Colonic mucosa (tissue), 4 donors: ENCODE results near the gene COG6. TPM values are rescaled to one million over a fixed set of nuclear protein-coding genes. Genes with fewer than 3 reads are reported as not detected.

ENCODE experiments used
- DNase-seq: peaks from one replicate; pipeline ENCODE4 v3.0.0-alpha.2; 2020
- H3K27ac ChIP-seq: fragments of 200-600 bp; one replicate; pipeline ENCODE4 v1.8.0; 2021
- H3K27me3 ChIP-seq: fragments of 200-600 bp; one replicate; pipeline ENCODE4 v1.8.0; 2021
- H3K36me3 ChIP-seq: fragments of 200-600 bp; one replicate; pipeline ENCODE4 v1.8.0; 2021
- H3K4me1 ChIP-seq: fragments of 200-600 bp; one replicate; pipeline ENCODE4 v1.8.0; 2021; ENCODE audit warnings: mild to moderate bottlenecking
- H3K4me3 ChIP-seq: fragments of 200-600 bp; one replicate; pipeline ENCODE4 v1.8.0; 2021
- H3K9ac ChIP-seq, 2 donors: one replicate each; pipeline ENCODE4 v1.7.0; 2013; ENCODE audit warnings: control low read depth in 2 of 2, low read depth in 2 of 2, low read length in 2 of 2
- H3K9me3 ChIP-seq: fragments of 200-600 bp; one replicate; pipeline ENCODE4 v1.8.0; 2021
- CTCF ChIP-seq: fragments of 200-600 bp; IDR thresholded peaks from one replicate; pipeline ENCODE4 v1.8.0; 2022; ENCODE audit warnings: antibody characterized with exemption, mild to moderate bottlenecking
- intact Hi-C: fragments of 100-400 bp; cut with DNase I; formaldehyde crosslinking; loops from one replicate; pipeline ENCODE4 v1.14.1; 2022
- total RNA-seq, 2 donors: library from RNA; stranded (reverse); fragmentation: NEBNext Ultra II Directional in 1 of 2; extraction: Animal tissue kit (Norgen Biotek cat#: 25700) in 1 of 2; gene quantifications; one replicate each; pipeline ENCODE4 v1.2.1, GENCODE V29; 2021
- donor health status: healthy.
- donor health status: DM: no; HTN: no; CAD: no.
- donor health status: DM: no; HTN: no; CAD: no.

Gene COG6
- total RNA-seq, 2 donors from 2014 or later: 31.9 to 37.0 TPM

GRCh38 chr13:39682310-39682709 is 26.8 kb downstream of the COG6 start:
- no peaks in the 10 kb centered on the region for H3K4me1 ChIP-seq
- H3K27me3 ChIP-seq: no peaks in the 10 kb centered on the region
- intact Hi-C loops: loop anchor here (10.0 kb wide), 2 partner anchors 1002 to 1092 kb away; partner anchors contain the start of gene MRPS31
- no peak overlapping the region for H3K4me3 ChIP-seq
- TF ChIP-seq CTCF: no peak
- no peak for DNase-seq
- H3K9ac ChIP-seq: no peak overlapping the region
- no peaks in the 10 kb centered on the region for H3K9me3 ChIP-seq
- peaks cover 5% of the 10 kb centered on the region for H3K36me3 ChIP-seq
- no peak overlapping the region for H3K27ac ChIP-seq

- TF ChIP-seq CTCF: no peak
- Histone ChIP-seq H3K27ac (no peak overlapping the region), H3K27me3 (no peaks in the 10 kb centered on the region), H3K4me3 (no peak overlapping the region), H3K9me3 (no peaks in the 10 kb centered on the region), H3K9ac (no peak overlapping the region), H3K4me1 (no peaks in the 10 kb centered on the region), H3K36me3 (peaks cover 5% of the 10 kb centered on the region)
- intact Hi-C loops: loop anchor here (10.0 kb wide), 2 partner anchors 1002 to 1092 kb away; partner anchors contain the start of gene MRPS31
- DNase-seq: no peak
Observed at GRCh38 chr13:39682788-39683187, 27.3 kb downstream of the COG6 start.

GRCh38 chr13:39684531-39685137 is 29.2 kb downstream of the COG6 start:
- H3K36me3 ChIP-seq: peaks cover 5% of the 10 kb centered on the region
- intact Hi-C loops: loop anchor here (10.0 kb wide), 2 partner anchors 1000 to 1090 kb away; partner anchors contain the start of gene MRPS31
- H3K4me3 ChIP-seq: no peak overlapping the region
- H3K9ac ChIP-seq: no peak overlapping the region
- no peak for TF ChIP-seq CTCF
- no peak for DNase-seq
- no peaks in the 10 kb centered on the region for H3K27me3 ChIP-seq
- H3K27ac ChIP-seq: no peak overlapping the region
- H3K9me3 ChIP-seq: no peaks in the 10 kb centered on the region
- no peaks in the 10 kb centered on the region for H3K4me1 ChIP-seq

GRCh38 chr13:39685652-39686051 is 30.2 kb downstream of the COG6 start:
- intact Hi-C loops: loop anchor here (10.0 kb wide), 2 partner anchors 999 to 1089 kb away; partner anchors contain the start of gene MRPS31
- no peaks in the 10 kb centered on the region for H3K4me1 ChIP-seq
- H3K36me3 ChIP-seq: no peaks in the 10 kb centered on the region

GRCh38 chr13:39688278-39688677 is 32.8 kb downstream of the COG6 start:
- no peak overlapping the region for H3K9ac ChIP-seq
- intact Hi-C loops: loop anchor here (10.0 kb wide), 2 partner anchors 997 to 1087 kb away; partner anchors contain the start of gene MRPS31
- no peaks in the 10 kb centered on the region for H3K27me3 ChIP-seq
- no peak for DNase-seq
- TF ChIP-seq CTCF: no peak
- H3K27ac ChIP-seq: no peak overlapping the region
- no peaks in the 10 kb centered on the region for H3K4me1 ChIP-seq
- H3K36me3 ChIP-seq: no peaks in the 10 kb centered on the region
- no peak overlapping the region for H3K4me3 ChIP-seq
- H3K9me3 ChIP-seq: no peaks in the 10 kb centered on the region

More at GRCh38 chr13:39685652-39686051, 30.2 kb downstream of the COG6 start:
- DNase-seq: no peak
- no peaks in the 10 kb centered on the region for H3K27me3 ChIP-seq
- H3K4me3 ChIP-seq: no peak overlapping the region
- H3K27ac ChIP-seq: no peak overlapping the region
- no peak overlapping the region for H3K9ac ChIP-seq
- no peak for TF ChIP-seq CTCF
- H3K9me3 ChIP-seq: no peaks in the 10 kb centered on the region
